HepG2 (cell line): ENCODE measurements around the gene GDNF. TPM values are rescaled to one million over a fixed set of nuclear protein-coding genes. Genes with fewer than 3 reads are reported as not detected.

ENCODE experiments used
- ATAC-seq: fragments of 200-7000 bp; cut with Tn5 transposase; 3 replicates; pipeline ENCODE4 v1.9.1; 2020; ENCODE audit warnings: mild to moderate bottlenecking, moderate library complexity
- BruUV-seq: library from RNA; stranded (reverse); fragments of 400-500 nt; replicated peaks from 2 replicates; lab custom pipeline; 2021; lab: Mats Ljungman, UMichigan
- CTCF ChIA-PET: fragments of 300-600 bp; formaldehyde crosslinking; extraction: SDS; loops from one replicate; lab custom pipeline; 2021; ENCODE audit warnings: low total read pairs, inconsistent platforms, low intra/inter-chr PET ratio; lab: Yijun Ruan, JAX
- POLR2A ChIA-PET: fragments of 350-600 bp; sonication (Branson Sonifier 250); formaldehyde crosslinking; loops from one replicate; lab custom pipeline; 2020; ENCODE audit warnings: antibody characterized with exemption, inconsistent platforms; lab: Yijun Ruan, JAX
- DNase-seq: peaks from one replicate; pipeline ENCODE4 v3.0.0-alpha.2; 2015; ENCODE audit warnings: low spot score
- FAIRE-seq: peaks from 3 replicates; lab custom pipeline; 2011; peaks lifted over from hg19 to GRCh38; lab: Jason Lieb, UNC
- H2AFZ ChIP-seq: one replicate; pipeline ENCODE4 v1.6.1; 2011; ENCODE audit warnings: low read length, inconsistent platforms
- H3K27ac ChIP-seq: fragments of 300-600 bp; 3 replicates; pipeline ENCODE4 v1.8.0; 2011; ENCODE audit warnings: mixed run types, mild to moderate bottlenecking, mixed read lengths, low read length, inconsistent platforms; ENCODE audit not compliant: insufficient read depth; ENCODE audit errors: extremely low read length
- H3K27me3 ChIP-seq, 2 experiments: fragments of 200-600 bp in 1 of 2; 2 replicates in 1 of 2; 3 replicates in 1 of 2; pipeline versions ENCODE4 v1.6.0 to v1.8.0; 2011; ENCODE audit warnings: low read length in 2 of 2, mild to moderate bottlenecking in 2 of 2, moderate library complexity in 2 of 2, inconsistent platforms in 1 of 2; ENCODE audit not compliant: insufficient read depth in 2 of 2, control insufficient read depth in 1 of 2
- H3K36me3 ChIP-seq, 2 experiments: fragments of 200-600 bp in 1 of 2; replicated peaks in 1 of 2; 2 replicates in 1 of 2; 3 replicates in 1 of 2; pipeline versions ENCODE4 v1.5.1 to v1.8.0; 2011; ENCODE audit warnings: low read length in 2 of 2, inconsistent platforms in 1 of 2; ENCODE audit not compliant: insufficient read depth in 2 of 2, control insufficient read depth in 1 of 2
- H3K4me1 ChIP-seq: 2 replicates; pipeline ENCODE4 v1.5.1; 2012; ENCODE audit warnings: low read length, inconsistent platforms; ENCODE audit not compliant: insufficient read depth
- H3K4me2 ChIP-seq: 2 replicates; pipeline ENCODE4 v1.6.0; 2011; ENCODE audit warnings: low read depth, low read length, inconsistent platforms
- H3K4me3 ChIP-seq, 3 experiments: fragments of 200-600 bp in 1 of 3; sonication (generic), shearing (Covaris generic) in 1 of 3; replicated peaks in 1 of 3; 2 replicates each; pipeline ENCODE4 v1.5.1; 2011 to 2016; ENCODE audit warnings: low read length in 3 of 3, inconsistent platforms in 2 of 3, low read depth in 2 of 3, mild to moderate bottlenecking in 2 of 3, control low read depth in 1 of 3, mixed read lengths in 1 of 3; ENCODE audit not compliant: insufficient read depth in 1 of 3
- H3K79me2 ChIP-seq: one replicate; pipeline ENCODE4 v1.6.1; 2011; ENCODE audit warnings: low read length, inconsistent platforms; ENCODE audit not compliant: insufficient read depth
- H3K9ac ChIP-seq: 2 replicates; pipeline ENCODE4 v1.6.0; 2011; ENCODE audit warnings: mild to moderate bottlenecking, low read depth, low read length, inconsistent platforms; ENCODE audit not compliant: insufficient read depth
- H3K9me3 ChIP-seq: 2 replicates; pipeline ENCODE4 v1.5.1; 2012; ENCODE audit warnings: mild to moderate bottlenecking, low read length
- H4K20me1 ChIP-seq: 2 replicates; pipeline ENCODE4 v1.6.0; 2011; ENCODE audit warnings: inconsistent platforms, mild to moderate bottlenecking, low read length, moderate library complexity; ENCODE audit not compliant: insufficient read depth
- CC2D1A ChIP-seq: sonication (generic); formaldehyde crosslinking; IDR thresholded peaks from 2 replicates; pipeline ENCODE4 v1.8.1; 2023; ENCODE audit warnings: mild to moderate bottlenecking, missing genetic modification reagents
- ETV5 ChIP-seq: IDR thresholded peaks from 2 replicates; pipeline ENCODE4 v1.6.1; 2018; ENCODE audit warnings: missing biosample characterization, missing genetic modification reagents, inconsistent platforms, borderline replicate concordance
- FOXK2 ChIP-seq: fragments of 450-650 bp; IDR thresholded peaks from 2 replicates; pipeline ENCODE4 v1.6.1; 2016
- GFI1 ChIP-seq: sonication (generic); formaldehyde crosslinking; IDR thresholded peaks from 2 replicates; pipeline ENCODE4 v1.5.0; 2020; ENCODE audit warnings: missing genetic modification reagents, mild to moderate bottlenecking, borderline replicate concordance
- ISX ChIP-seq: sonication (generic); formaldehyde crosslinking; conservative IDR thresholded peaks from 2 replicates; pipeline ENCODE4 v1.5.0; 2020; ENCODE audit warnings: missing genetic modification reagents
- SMARCC2 ChIP-seq: fragments of 450-650 bp; IDR thresholded peaks from 2 replicates; pipeline ENCODE4 v1.6.1; 2017; ENCODE audit warnings: antibody characterized with exemption, mild to moderate bottlenecking
- SRSF4 ChIP-seq: fragments of 200-400 bp; formaldehyde crosslinking; IDR thresholded peaks from one replicate; pipeline ENCODE4 v1.6.1; 2018; ENCODE audit warnings: mild to moderate bottlenecking, low read depth, low read length, moderate library complexity; ENCODE audit not compliant: poor library complexity, severe bottlenecking
- YEATS2 ChIP-seq: sonication (generic); formaldehyde crosslinking; IDR thresholded peaks from 2 replicates; pipeline ENCODE4 v1.4.0; 2020; ENCODE audit warnings: missing genetic modification reagents, borderline replicate concordance
- ZNF605 ChIP-seq: sonication (generic); formaldehyde crosslinking; IDR thresholded peaks from 2 replicates; pipeline ENCODE4 v1.8.0; 2022; ENCODE audit warnings: mild to moderate bottlenecking, missing genetic modification reagents
- WGBS: methylation state at CpG from one replicate; pipeline ENCODE4 v1.1.6; 2017; ENCODE audit warnings: low lambda C conversion rate; 5-methylcytosine and 5-hydroxymethylcytosine counted together
- in situ Hi-C: cut with HindIII; loops from 2 replicates; pipeline ENCODE4 v1.10.0; 2017; ENCODE audit warnings: low pct_unique_long_range_greater_than_20kb; ENCODE audit not compliant: extremely low pct_ligation_motif_present
- intact Hi-C: fragments of 100-400 bp; cut with micrococcal nuclease; formaldehyde crosslinking; loops from one replicate; pipeline ENCODE4 v1.10.0; 2022; ENCODE audit not compliant: unreplicated experiment
- polyA plus RNA-seq, 8 experiments: library from polyadenylated mRNA; depleted of rRNA in 3 of 8; stranded (reverse) in 7 of 8; unstranded in 1 of 8; fragments of >200 nt; fragmentation: Illumina TruSeq in 4 of 8; extraction: Trizol in 4 of 8; gene quantifications; 2 replicates each; pipeline versions ENCODE4 v1.2.1 to v1.2.3, GENCODE V29; 2011 to 2016; ENCODE audit warnings: low read depth in 4 of 8, missing spikeins in 1 of 8, mixed read lengths in 1 of 8; ENCODE audit not compliant: insufficient read depth in 1 of 8
- total RNA-seq, 5 experiments: library from RNA; depleted of rRNA; stranded (reverse); fragments of >200 nt; fragmentation: Illumina TruSeq; extraction: Trizol; gene quantifications; 2 replicates each; pipeline ENCODE4 v1.2.3, GENCODE V29; 2016; ENCODE audit warnings: low read depth in 1 of 5
- TF ChIP-seq, protein P1 (sequence below): sonication (generic); formaldehyde crosslinking; conservative IDR thresholded peaks from 2 replicates; pipeline ENCODE4 v1.4.0; 2020; ENCODE audit warnings: missing genetic modification reagents

Gene GDNF
- total and polyA plus RNA-seq, 2 of the 13 experiments (the other 11 are each of a cell fraction or from before 2014, with no cell fraction given) = 0.24 to 0.46 TPM

- Histone ChIP-seq H3K36me3 (no peaks in the 10 kb centered on the region), H3K4me1 (no peaks in the 10 kb centered on the region), H2AFZ (no peak overlapping the region), H4K20me1 (no peaks in the 10 kb centered on the region), H3K27me3 (peaks cover 0 to 6% of the 10 kb centered on the region in 2 experiments; a peak in 1 of 5 replicates), H3K4me3 (no peak overlapping the region), H3K9me3 (no peaks in the 10 kb centered on the region), H3K79me2 (no peaks in the 10 kb centered on the region), H3K27ac (no peak overlapping the region), H3K9ac (no peak overlapping the region), H3K4me2 (no peak overlapping the region)
- POLR2A ChIA-PET = no interaction called here
- intact Hi-C loops (no loop called here), in situ Hi-C loops (no loop called here)
- FAIRE-seq = no peak
- TF ChIP-seq GFI1 (CRISPR knock-in tag) (no peak), SMARCC2 (no peak), CC2D1A (CRISPR knock-in tag) (no peak), YEATS2 (no peak), ETV5 (CRISPR knock-in tag) (no peak), ZNF605 (CRISPR knock-in tag) (no peak), SRSF4 (no peak), ISX (no peak), FOXK2 (no peak)
- TF ChIP-seq, protein P1, sequence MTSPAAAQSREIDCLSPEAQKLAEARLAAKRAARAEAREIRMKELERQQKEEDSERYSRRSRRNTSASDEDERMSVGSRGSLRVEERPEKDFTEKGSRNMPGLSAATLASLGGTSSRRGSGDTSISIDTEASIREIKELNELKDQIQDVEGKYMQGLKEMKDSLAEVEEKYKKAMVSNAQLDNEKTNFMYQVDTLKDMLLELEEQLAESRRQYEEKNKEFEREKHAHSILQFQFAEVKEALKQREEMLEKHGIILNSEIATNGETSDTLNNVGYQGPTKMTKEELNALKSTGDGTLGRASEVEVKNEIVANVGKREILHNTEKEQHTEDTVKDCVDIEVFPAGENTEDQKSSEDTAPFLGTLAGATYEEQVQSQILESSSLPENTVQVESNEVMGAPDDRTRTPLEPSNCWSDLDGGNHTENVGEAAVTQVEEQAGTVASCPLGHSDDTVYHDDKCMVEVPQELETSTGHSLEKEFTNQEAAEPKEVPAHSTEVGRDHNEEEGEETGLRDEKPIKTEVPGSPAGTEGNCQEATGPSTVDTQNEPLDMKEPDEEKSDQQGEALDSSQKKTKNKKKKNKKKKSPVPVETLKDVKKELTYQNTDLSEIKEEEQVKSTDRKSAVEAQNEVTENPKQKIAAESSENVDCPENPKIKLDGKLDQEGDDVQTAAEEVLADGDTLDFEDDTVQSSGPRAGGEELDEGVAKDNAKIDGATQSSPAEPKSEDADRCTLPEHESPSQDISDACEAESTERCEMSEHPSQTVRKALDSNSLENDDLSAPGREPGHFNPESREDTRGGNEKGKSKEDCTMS = no peak
- no peak for DNase-seq
- no peak for ATAC-seq
- 16% methylated on average over 3 of the region's 3 CpGs for WGBS
- no TSS peak for BruUV-seq
- CTCF ChIA-PET = no interaction called here
Observed at GRCh38 chr5:37860206-37860605, 20.4 kb upstream of the GDNF start.
